Measurements from ENCODE around the gene ZNF672.

Gene ZNF672

GRCh38 chr1:248856176-248856575 is 18.2 kb downstream of the ZNF672 start:
- H3K27ac ChIP-seq (ENCODE audit: low read depth, low read length), result no peak overlapping the region

GRCh38 chr1:248857201-248857600 is 19.2 kb downstream of the ZNF672 start:
- H3K27me3 ChIP-seq (ENCODE audit: control insufficient read depth, low read length), result no peaks in the 10 kb centered on the region
- no peaks in the 10 kb centered on the region; the same call in 1 of the 2 replicates for H3F3A ChIP-seq (ENCODE audit: control insufficient read depth, insufficient read depth)
- peak overlapping the region; percentile 85 for H3K4me2 ChIP-seq (ENCODE audit: low read length)
- H3K27ac ChIP-seq (ENCODE audit: low read depth, low read length), result no peak overlapping the region
- H3K36me3 ChIP-seq (ENCODE audit: control insufficient read depth, low read length), result peaks cover 43% of the 10 kb centered on the region
- H3K4me1 ChIP-seq (ENCODE audit: control insufficient read depth, low read length), result peaks cover 45% of the 10 kb centered on the region
- peak overlapping the region; percentile 87 for H3K4me3 ChIP-seq (ENCODE audit: low read length)
- no peaks in the 10 kb centered on the region for H3K9me3 ChIP-seq (ENCODE audit: control insufficient read depth, insufficient read depth, low read length)
- H3K9me2 ChIP-seq (replicated peaks; ENCODE audit: control insufficient read depth, low read length), result no peaks in the 10 kb centered on the region
- no peak for TF ChIP-seq CTCF (IDR thresholded peaks at IDR 0.05; ENCODE audit: low read depth, low read length, poor library complexity, severe bottlenecking)
- H4K20me1 ChIP-seq (ENCODE audit: control insufficient read depth, insufficient read depth, low read depth, low read length), result no peaks in the 10 kb centered on the region
- H3K79me2 ChIP-seq (ENCODE audit: control insufficient read depth, low read length), result peaks cover 19% of the 10 kb centered on the region

More at GRCh38 chr1:248856176-248856575, 18.2 kb downstream of the ZNF672 start:
- peaks cover 19% of the 10 kb centered on the region for H3K79me2 ChIP-seq (ENCODE audit: control insufficient read depth, low read length)
- H3K4me1 ChIP-seq (ENCODE audit: control insufficient read depth, low read length), result peaks cover 44% of the 10 kb centered on the region
- H3K9me3 ChIP-seq (ENCODE audit: control insufficient read depth, insufficient read depth, low read length), result no peaks in the 10 kb centered on the region
- no peaks in the 10 kb centered on the region for H3F3A ChIP-seq (ENCODE audit: control insufficient read depth, insufficient read depth)
- peaks cover 53% of the 10 kb centered on the region for H3K36me3 ChIP-seq (ENCODE audit: control insufficient read depth, low read length)
- H4K20me1 ChIP-seq (ENCODE audit: control insufficient read depth, insufficient read depth, low read depth, low read length), result no peaks in the 10 kb centered on the region
- no peaks in the 10 kb centered on the region for H3K9me2 ChIP-seq (replicated peaks; ENCODE audit: control insufficient read depth, low read length)
- H3K4me3 ChIP-seq (ENCODE audit: low read length), result no peak overlapping the region
- peak overlapping the region; percentile 85 for H3K4me2 ChIP-seq (ENCODE audit: low read length)
- TF ChIP-seq EZH2phosphoT487 (IDR thresholded peaks at IDR 0.05; ENCODE audit: borderline replicate concordance, low read length) (no peak), CTCF (IDR thresholded peaks at IDR 0.05; ENCODE audit: low read depth, low read length, poor library complexity, severe bottlenecking) (no peak)
- H3K27me3 ChIP-seq (ENCODE audit: control insufficient read depth, low read length), result no peaks in the 10 kb centered on the region

DNA sequence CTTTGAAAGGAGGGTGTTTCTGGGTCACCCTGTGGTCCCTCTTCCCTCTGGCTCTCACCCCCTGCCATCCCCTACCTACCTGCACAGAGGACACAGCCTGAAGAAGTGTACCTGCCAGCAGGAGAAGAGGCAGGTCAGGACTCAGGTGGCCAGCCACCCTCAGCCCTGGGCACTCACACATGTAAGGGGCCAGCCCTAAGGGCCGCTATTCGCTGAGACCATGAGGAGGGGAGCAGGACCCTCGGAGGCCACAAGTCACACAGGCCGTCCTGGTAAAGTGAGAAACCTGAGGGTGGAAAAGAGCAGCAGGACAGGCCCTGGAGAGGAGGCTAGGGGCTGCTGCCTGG is 19.7 kb downstream of the ZNF672 start:
- Histone ChIP-seq H3K27me3 (ENCODE audit: control insufficient read depth, low read length) (no peaks in the 10 kb centered on the region), H3K9me2 (replicated peaks; ENCODE audit: control insufficient read depth, low read length) (no peaks in the 10 kb centered on the region), H3K27ac (ENCODE audit: low read depth, low read length) (peak overlapping the region; percentile 61), H3K79me2 (ENCODE audit: control insufficient read depth, low read length) (peaks cover 19% of the 10 kb centered on the region), H3K4me2 (ENCODE audit: low read length) (peak overlapping the region; percentile 85), H4K20me1 (ENCODE audit: control insufficient read depth, insufficient read depth, low read depth, low read length) (no peaks in the 10 kb centered on the region), H3K4me1 (ENCODE audit: control insufficient read depth, low read length) (peaks cover 45% of the 10 kb centered on the region), H3K4me3 (ENCODE audit: low read length) (peak overlapping the region; percentile 87), H3F3A (ENCODE audit: control insufficient read depth, insufficient read depth) (no peaks in the 10 kb centered on the region; the same call in 1 of the 2 replicates), H3K9me3 (ENCODE audit: control insufficient read depth, insufficient read depth, low read length) (no peaks in the 10 kb centered on the region), H3K36me3 (ENCODE audit: control insufficient read depth, low read length) (peaks cover 38% of the 10 kb centered on the region)
- TF ChIP-seq EZH2phosphoT487 (IDR thresholded peaks at IDR 0.05; ENCODE audit: borderline replicate concordance, low read length), result no peak
- no peak for TF ChIP-seq CTCF (IDR thresholded peaks at IDR 0.05; ENCODE audit: low read depth, low read length, poor library complexity, severe bottlenecking)
